Neural progenitor cell (in vitro differentiated cells): ENCODE measurements around the gene DOCK10.

ENCODE experiments used
- EZH2 ChIP-seq: fragments of 200-600 bp; sonication (generic); IDR thresholded peaks from 2 replicates; pipeline ENCODE4 v1.6.1; 2017; ENCODE audit warnings: antibody characterized with exemption, mild to moderate bottlenecking, moderate library complexity
- TF ChIP-seq, protein P1 (sequence below): fragments of 200-600 bp; sonication (generic); IDR thresholded peaks from 2 replicates; pipeline ENCODE4 v1.5.1; 2017; ENCODE audit warnings: antibody characterized with exemption, mild to moderate bottlenecking

DNA sequence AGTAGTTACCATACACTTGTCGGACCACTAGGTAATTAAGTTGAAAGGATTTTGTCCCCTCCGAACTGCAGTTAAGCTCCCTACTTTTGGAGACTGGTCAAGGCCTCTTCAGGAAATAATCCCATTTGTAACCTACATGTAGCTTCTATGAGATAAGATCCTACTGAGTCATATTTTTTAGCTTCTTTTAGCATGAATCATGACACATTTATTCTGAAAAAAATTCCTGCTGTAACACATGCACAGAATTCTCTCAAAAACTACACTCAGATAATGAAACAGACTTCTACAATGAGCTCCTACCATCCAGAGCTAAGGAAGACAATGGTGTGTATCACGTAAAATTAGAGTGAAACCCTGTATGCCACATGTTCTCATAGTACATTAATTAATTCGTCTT lies 225.5 kb downstream of the DOCK10 start:
- TF ChIP-seq, protein P1, sequence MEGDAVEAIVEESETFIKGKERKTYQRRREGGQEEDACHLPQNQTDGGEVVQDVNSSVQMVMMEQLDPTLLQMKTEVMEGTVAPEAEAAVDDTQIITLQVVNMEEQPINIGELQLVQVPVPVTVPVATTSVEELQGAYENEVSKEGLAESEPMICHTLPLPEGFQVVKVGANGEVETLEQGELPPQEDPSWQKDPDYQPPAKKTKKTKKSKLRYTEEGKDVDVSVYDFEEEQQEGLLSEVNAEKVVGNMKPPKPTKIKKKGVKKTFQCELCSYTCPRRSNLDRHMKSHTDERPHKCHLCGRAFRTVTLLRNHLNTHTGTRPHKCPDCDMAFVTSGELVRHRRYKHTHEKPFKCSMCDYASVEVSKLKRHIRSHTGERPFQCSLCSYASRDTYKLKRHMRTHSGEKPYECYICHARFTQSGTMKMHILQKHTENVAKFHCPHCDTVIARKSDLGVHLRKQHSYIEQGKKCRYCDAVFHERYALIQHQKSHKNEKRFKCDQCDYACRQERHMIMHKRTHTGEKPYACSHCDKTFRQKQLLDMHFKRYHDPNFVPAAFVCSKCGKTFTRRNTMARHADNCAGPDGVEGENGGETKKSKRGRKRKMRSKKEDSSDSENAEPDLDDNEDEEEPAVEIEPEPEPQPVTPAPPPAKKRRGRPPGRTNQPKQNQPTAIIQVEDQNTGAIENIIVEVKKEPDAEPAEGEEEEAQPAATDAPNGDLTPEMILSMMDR = no peak
- no peak for TF ChIP-seq EZH2
